Epithelial cell of proximal tubule (primary cell): Measurements from ENCODE around the gene AP5B1. TPM values are rescaled to one million over a fixed set of nuclear protein-coding genes. Genes with fewer than 3 reads are reported as not detected.

Experiments used
- DNase-seq: peaks from one replicate; pipeline ENCODE4 v3.0.0-alpha.2; 2011; ENCODE audit warnings: low read depth
- H3K4me3 ChIP-seq: 2 replicates; pipeline ENCODE4 v1.5.1; 2011; ENCODE audit warnings: low read depth, mild to moderate bottlenecking, low read length
- total RNA-seq: library from RNA; depleted of rRNA; stranded (reverse); fragments of >200 nt; gene quantifications from 2 replicates; pipeline ENCODE4 v1.2.3, GENCODE V29; 2015
- TF ChIP-seq, protein P1 (sequence below): conservative IDR thresholded peaks from 2 replicates; pipeline ENCODE4 v1.5.1; 2012; ENCODE audit warnings: low read depth, mild to moderate bottlenecking, low read length

Gene AP5B1
- total RNA-seq, 1 donor from 2014 or later: 17.9 TPM

GRCh38 chr11:65810046-65810868, 29.5 kb upstream of the AP5B1 start:
- TF ChIP-seq, protein P1, sequence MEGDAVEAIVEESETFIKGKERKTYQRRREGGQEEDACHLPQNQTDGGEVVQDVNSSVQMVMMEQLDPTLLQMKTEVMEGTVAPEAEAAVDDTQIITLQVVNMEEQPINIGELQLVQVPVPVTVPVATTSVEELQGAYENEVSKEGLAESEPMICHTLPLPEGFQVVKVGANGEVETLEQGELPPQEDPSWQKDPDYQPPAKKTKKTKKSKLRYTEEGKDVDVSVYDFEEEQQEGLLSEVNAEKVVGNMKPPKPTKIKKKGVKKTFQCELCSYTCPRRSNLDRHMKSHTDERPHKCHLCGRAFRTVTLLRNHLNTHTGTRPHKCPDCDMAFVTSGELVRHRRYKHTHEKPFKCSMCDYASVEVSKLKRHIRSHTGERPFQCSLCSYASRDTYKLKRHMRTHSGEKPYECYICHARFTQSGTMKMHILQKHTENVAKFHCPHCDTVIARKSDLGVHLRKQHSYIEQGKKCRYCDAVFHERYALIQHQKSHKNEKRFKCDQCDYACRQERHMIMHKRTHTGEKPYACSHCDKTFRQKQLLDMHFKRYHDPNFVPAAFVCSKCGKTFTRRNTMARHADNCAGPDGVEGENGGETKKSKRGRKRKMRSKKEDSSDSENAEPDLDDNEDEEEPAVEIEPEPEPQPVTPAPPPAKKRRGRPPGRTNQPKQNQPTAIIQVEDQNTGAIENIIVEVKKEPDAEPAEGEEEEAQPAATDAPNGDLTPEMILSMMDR: no peak
- no peak for DNase-seq
- no peak overlapping the region for H3K4me3 ChIP-seq

- TF ChIP-seq, protein P1: no peak
- no peak for DNase-seq
- no peak overlapping the region for H3K4me3 ChIP-seq
Measured at GRCh38 chr11:65809496-65809895, 28.7 kb upstream of the AP5B1 start.

GRCh38 chr11:65808744-65809341, 28.1 kb upstream of the AP5B1 start:
- TF ChIP-seq, protein P1: no peak
- no peak overlapping the region for H3K4me3 ChIP-seq
- DNase-seq: no peak

GRCh38 chr11:65806979-65807378, 26.2 kb upstream of the AP5B1 start:
- no peak for DNase-seq
- no peak overlapping the region for H3K4me3 ChIP-seq
- TF ChIP-seq, protein P1: no peak

DNA sequence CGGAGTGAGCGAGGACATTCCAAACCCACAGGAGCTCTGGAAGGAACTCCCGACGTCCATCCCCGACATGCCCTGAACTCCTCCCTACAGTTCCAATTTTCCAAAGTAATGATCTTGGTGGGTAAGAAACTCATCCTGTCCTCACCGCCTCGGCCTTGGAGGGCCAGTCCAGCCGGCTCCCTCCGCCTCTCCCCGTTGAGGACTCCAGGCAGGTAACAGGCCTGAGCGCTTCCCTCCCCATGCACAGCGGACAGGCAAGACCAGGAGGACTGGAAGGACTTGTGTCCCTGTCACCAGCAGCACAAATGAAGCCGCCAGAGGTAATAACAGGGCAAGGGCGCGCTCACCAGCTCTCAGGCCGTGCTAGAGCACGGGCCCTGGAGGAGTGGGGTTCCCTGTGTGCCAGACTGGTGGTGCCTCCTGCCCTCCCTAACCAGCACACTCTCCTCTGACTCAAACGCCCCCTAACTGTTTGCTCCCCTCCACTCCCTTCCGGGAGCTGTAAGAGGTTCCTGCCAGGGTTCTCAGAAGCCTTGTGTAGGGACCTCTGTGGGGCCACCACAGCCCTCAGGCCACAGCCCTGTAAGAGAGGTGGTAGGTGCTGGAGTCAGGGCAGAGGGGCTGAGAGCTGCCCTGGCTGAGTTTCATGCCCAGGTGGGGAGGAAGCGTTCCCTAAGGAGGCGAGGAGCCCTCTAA, 23.2 kb upstream of the AP5B1 start:
- H3K4me3 ChIP-seq: no peak overlapping the region
- TF ChIP-seq, protein P1: no peak
- DNase-seq: no peak

- TF ChIP-seq, protein P1: no peak
- H3K4me3 ChIP-seq: no peak overlapping the region
- DNase-seq: no peak
Measured at GRCh38 chr11:65802841-65803240, 22.1 kb upstream of the AP5B1 start.
